H9 (cell line): ENCODE results near the gene SPTBN5. TPM values are rescaled to one million over a fixed set of nuclear protein-coding genes. Genes with fewer than 3 reads are reported as not detected.

ENCODE experiments used
- DNase-seq: peaks from one replicate; pipeline ENCODE4 v3.0.0-alpha.2; 2017
- H2AFZ ChIP-seq: one replicate; pipeline ENCODE4 v1.6.1; 2013; ENCODE audit warnings: mild to moderate bottlenecking, low read length, control low read depth, moderate library complexity
- H2AK5ac ChIP-seq: 2 replicates; pipeline ENCODE4 v1.6.1; 2013; ENCODE audit warnings: low read length, control low read depth, mixed read lengths; ENCODE audit not compliant: insufficient read length
- H2BK120ac ChIP-seq: one replicate; pipeline ENCODE4 v1.6.1; 2013; ENCODE audit warnings: low read depth, mild to moderate bottlenecking, low read length, control low read depth, inconsistent platforms; ENCODE audit not compliant: poor library complexity, severe bottlenecking
- H2BK12ac ChIP-seq: 2 replicates; pipeline ENCODE4 v1.6.1; 2013; ENCODE audit warnings: low read length, control low read depth, mixed read lengths, low read depth; ENCODE audit not compliant: insufficient read length
- H2BK15ac ChIP-seq: 2 replicates; pipeline ENCODE4 v1.6.1; 2013; ENCODE audit warnings: low read depth, low read length, control low read depth
- H2BK20ac ChIP-seq: one replicate; pipeline ENCODE4 v1.6.1; 2013; ENCODE audit warnings: low read depth, mild to moderate bottlenecking, low read length, control low read depth, inconsistent platforms; ENCODE audit not compliant: poor library complexity, severe bottlenecking
- H2BK5ac ChIP-seq: 2 replicates; pipeline ENCODE4 v1.6.1; 2013; ENCODE audit warnings: low read length, control low read depth, mixed read lengths; ENCODE audit not compliant: insufficient read length
- H3K14ac ChIP-seq: 2 replicates; pipeline ENCODE4 v1.6.1; 2013; ENCODE audit warnings: low read length, control low read depth; ENCODE audit not compliant: insufficient read depth
- H3K18ac ChIP-seq: 2 replicates; pipeline ENCODE4 v1.6.1; 2013; ENCODE audit warnings: low read depth, mild to moderate bottlenecking, mixed read lengths, low read length, control low read depth; ENCODE audit not compliant: insufficient read length
- H3K23ac ChIP-seq: 2 replicates; pipeline ENCODE4 v1.6.1; 2013; ENCODE audit warnings: low read length, control low read depth, mixed read lengths, low read depth; ENCODE audit not compliant: insufficient read length
- H3K23me2 ChIP-seq: 2 replicates; pipeline ENCODE4 v1.6.1; 2013; ENCODE audit warnings: low read depth, mild to moderate bottlenecking, mixed read lengths, low read length, control low read depth; ENCODE audit not compliant: insufficient read length, poor library complexity, severe bottlenecking
- H3K27ac ChIP-seq: 2 replicates; pipeline ENCODE4 v1.5.1; 2013; ENCODE audit warnings: low read length, control low read depth, mixed read lengths, low read depth; ENCODE audit not compliant: insufficient read length
- H3K27me3 ChIP-seq: 2 replicates; pipeline ENCODE4 v1.6.1; 2013; ENCODE audit warnings: low read length, control low read depth, inconsistent platforms; ENCODE audit not compliant: insufficient read depth
- H3K4ac ChIP-seq: 2 replicates; pipeline ENCODE4 v1.6.1; 2013; ENCODE audit warnings: low read depth, mild to moderate bottlenecking, control low read depth, inconsistent platforms, low read length, moderate library complexity
- H3K4me1 ChIP-seq: 2 replicates; pipeline ENCODE4 v1.6.1; 2013; ENCODE audit warnings: low read length, control low read depth, inconsistent platforms; ENCODE audit not compliant: insufficient read depth
- H3K4me2 ChIP-seq: 2 replicates; pipeline ENCODE4 v1.6.1; 2013; ENCODE audit warnings: low read length, control low read depth, mixed read lengths; ENCODE audit not compliant: insufficient read length, insufficient read depth
- H3K56ac ChIP-seq: 2 replicates; pipeline ENCODE4 v1.6.1; 2013; ENCODE audit warnings: low read depth, mild to moderate bottlenecking, mixed read lengths, low read length, control low read depth; ENCODE audit not compliant: insufficient read length
- H3K79me1 ChIP-seq: 2 replicates; pipeline ENCODE4 v1.6.1; 2013; ENCODE audit warnings: low read depth, mild to moderate bottlenecking, moderate library complexity, low read length, control low read depth, inconsistent platforms; ENCODE audit not compliant: insufficient read depth, poor library complexity, severe bottlenecking
- H3K79me2 ChIP-seq: 2 replicates; pipeline ENCODE4 v1.6.1; 2013; ENCODE audit warnings: low read length, control low read depth, inconsistent platforms; ENCODE audit not compliant: insufficient read depth
- H3K9ac ChIP-seq: 2 replicates; pipeline ENCODE4 v1.6.1; 2013; ENCODE audit warnings: low read length, control low read depth, mixed read lengths; ENCODE audit not compliant: insufficient read length; ENCODE audit errors: extremely low read depth
- H3K9me3 ChIP-seq: one replicate; pipeline ENCODE4 v1.6.1; 2013; ENCODE audit warnings: low read depth, low read length, inconsistent platforms; ENCODE audit not compliant: control insufficient read depth
- H3T11ph ChIP-seq: one replicate; pipeline ENCODE4 v1.6.1; 2013; ENCODE audit warnings: mild to moderate bottlenecking, low read length, control low read depth, inconsistent platforms
- H4K20me1 ChIP-seq: one replicate; pipeline ENCODE4 v1.6.1; 2013; ENCODE audit not compliant: control insufficient read depth, insufficient read length, insufficient read depth
- H4K5ac ChIP-seq: 2 replicates; pipeline ENCODE4 v1.6.1; 2013; ENCODE audit warnings: low read depth, mild to moderate bottlenecking, mixed read lengths, low read length, control low read depth; ENCODE audit not compliant: insufficient read length
- H4K8ac ChIP-seq: replicated peaks from 2 replicates; pipeline ENCODE4 v1.6.1; 2013; ENCODE audit warnings: low read length, control low read depth, mixed read lengths, low read depth; ENCODE audit not compliant: insufficient read length
- H4K91ac ChIP-seq: 2 replicates; pipeline ENCODE4 v1.6.1; 2013; ENCODE audit warnings: low read depth, mild to moderate bottlenecking, moderate library complexity, mixed read lengths, low read length, control low read depth; ENCODE audit not compliant: insufficient read length
- H3K27ac Mint-ChIP-seq, 3 experiments: 2 replicates in 2 of 3; 3 replicates in 1 of 3; pipeline ENCODE4 v1.8.0; 2020 to 2021; ENCODE audit warnings: mixed read lengths in 3 of 3, mild to moderate bottlenecking in 1 of 3, moderate library complexity in 1 of 3
- H3K27me3 Mint-ChIP-seq: 2 replicates; pipeline ENCODE4 v1.8.0; 2021; ENCODE audit warnings: low read depth, mild to moderate bottlenecking, moderate library complexity, mixed read lengths
- H3K36me3 Mint-ChIP-seq, 3 experiments: 2 replicates in 2 of 3; 3 replicates in 1 of 3; pipeline ENCODE4 v1.8.0; 2020 to 2021; ENCODE audit warnings: low read depth in 3 of 3, mixed read lengths in 3 of 3; ENCODE audit not compliant: insufficient read depth in 1 of 3
- H3K4me1 Mint-ChIP-seq, 2 experiments: 2 replicates each; pipeline ENCODE4 v1.8.0; 2020; ENCODE audit warnings: mixed read lengths in 2 of 2
- H3K4me3 Mint-ChIP-seq, 2 experiments: 2 replicates in 1 of 2; 3 replicates in 1 of 2; pipeline ENCODE4 v1.8.0; 2020 to 2021; ENCODE audit warnings: mild to moderate bottlenecking in 2 of 2, mixed read lengths in 2 of 2, moderate library complexity in 1 of 2
- H3K9me3 Mint-ChIP-seq, 2 experiments: 2 replicates in 1 of 2; 3 replicates in 1 of 2; pipeline ENCODE4 v1.8.0; 2020; ENCODE audit warnings: mild to moderate bottlenecking in 2 of 2, mixed read lengths in 2 of 2, moderate library complexity in 1 of 2
- WGBS: extraction: QIAGEN DNeasy Blood & Tissue Kit; methylation state at CpG from one replicate; pipeline ENCODE4 v1.1.7; 2013; ENCODE audit warnings: missing lambda C conversion rate, low lambda C conversion rate, mixed read lengths; ENCODE audit not compliant: insufficient read length; ENCODE audit errors: extremely low coverage; 5-methylcytosine and 5-hydroxymethylcytosine counted together
- total RNA-seq: library from RNA; stranded (reverse); gene quantifications from 2 replicates; pipeline ENCODE4 v1.2.1, GENCODE V29; 2021
- TF ChIP-seq, protein P1 (sequence below): fragments of 200-600 bp; sonication (generic); conservative IDR thresholded peaks from 3 replicates; pipeline ENCODE4 v1.8.0; 2021; ENCODE audit warnings: antibody characterized with exemption, mild to moderate bottlenecking

Gene SPTBN5
- total RNA-seq, 1 experiment from 2014 or later = 0.90 TPM

DNA sequence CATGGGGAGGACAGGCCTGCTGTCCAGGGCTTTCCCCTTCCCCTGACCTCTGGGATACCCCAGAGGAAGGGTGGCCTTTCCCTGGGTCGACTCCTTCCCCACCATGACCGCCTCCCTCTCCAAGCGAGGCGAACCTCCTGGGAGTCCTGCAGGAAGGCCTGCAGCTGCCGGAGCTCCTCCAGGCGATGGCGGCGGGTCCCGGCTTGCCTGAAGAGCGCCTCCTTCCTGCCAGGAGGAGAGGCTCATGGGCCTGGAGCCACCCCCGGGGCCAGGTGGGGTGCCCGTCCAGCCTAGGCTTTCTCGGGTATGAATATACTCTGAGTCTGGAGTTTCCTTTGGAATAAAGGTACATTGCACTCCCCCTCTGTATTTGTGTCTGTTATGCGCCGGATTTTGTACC, 35.1 kb downstream of the SPTBN5 start:
- Histone ChIP-seq H3K56ac (no peak overlapping the region), H3K27me3 (no peaks in the 10 kb centered on the region), H2BK15ac (no peak overlapping the region), H2BK20ac (no peak overlapping the region), H4K5ac (no peak overlapping the region), H3K27ac (no peak overlapping the region), H4K91ac (no peak overlapping the region), H4K8ac (no peak overlapping the region), H3K79me2 (no peaks in the 10 kb centered on the region), H3K14ac (no peak overlapping the region; the same call in 1 of the 2 replicates), H3K18ac (no peak overlapping the region), H3K23ac (no peak overlapping the region), H3K9ac (no peak overlapping the region), H4K20me1 (no peaks in the 10 kb centered on the region), H2BK5ac (no peak overlapping the region), H3K4me1 (no peaks in the 10 kb centered on the region), H3T11ph (no peak overlapping the region), H2BK120ac (no peak overlapping the region), H2BK12ac (no peak overlapping the region), H2AFZ (no peak overlapping the region), H2AK5ac (no peak overlapping the region), H3K9me3 (no peaks in the 10 kb centered on the region), H3K4me2 (no peak overlapping the region), H3K79me1 (no peaks in the 10 kb centered on the region), H3K4ac (no peak overlapping the region), H3K23me2 (no peaks in the 10 kb centered on the region)
- DNase-seq = peak; percentile 50
- H3K27ac Mint-ChIP-seq = no peak overlapping the region; a peak in 2 of 7 replicates
- H3K4me3 Mint-ChIP-seq = no peak overlapping the region
- peaks cover 13 to 16% of the 10 kb centered on the region in 2 experiments for H3K4me1 Mint-ChIP-seq
- H3K27me3 Mint-ChIP-seq = no peaks in the 10 kb centered on the region
- WGBS = no CpG with 5 or more reads among the region's 15 CpGs
- no peaks in the 10 kb centered on the region for H3K9me3 Mint-ChIP-seq
- no peaks in the 10 kb centered on the region; a peak in 1 of 7 replicates for H3K36me3 Mint-ChIP-seq
- TF ChIP-seq, protein P1, sequence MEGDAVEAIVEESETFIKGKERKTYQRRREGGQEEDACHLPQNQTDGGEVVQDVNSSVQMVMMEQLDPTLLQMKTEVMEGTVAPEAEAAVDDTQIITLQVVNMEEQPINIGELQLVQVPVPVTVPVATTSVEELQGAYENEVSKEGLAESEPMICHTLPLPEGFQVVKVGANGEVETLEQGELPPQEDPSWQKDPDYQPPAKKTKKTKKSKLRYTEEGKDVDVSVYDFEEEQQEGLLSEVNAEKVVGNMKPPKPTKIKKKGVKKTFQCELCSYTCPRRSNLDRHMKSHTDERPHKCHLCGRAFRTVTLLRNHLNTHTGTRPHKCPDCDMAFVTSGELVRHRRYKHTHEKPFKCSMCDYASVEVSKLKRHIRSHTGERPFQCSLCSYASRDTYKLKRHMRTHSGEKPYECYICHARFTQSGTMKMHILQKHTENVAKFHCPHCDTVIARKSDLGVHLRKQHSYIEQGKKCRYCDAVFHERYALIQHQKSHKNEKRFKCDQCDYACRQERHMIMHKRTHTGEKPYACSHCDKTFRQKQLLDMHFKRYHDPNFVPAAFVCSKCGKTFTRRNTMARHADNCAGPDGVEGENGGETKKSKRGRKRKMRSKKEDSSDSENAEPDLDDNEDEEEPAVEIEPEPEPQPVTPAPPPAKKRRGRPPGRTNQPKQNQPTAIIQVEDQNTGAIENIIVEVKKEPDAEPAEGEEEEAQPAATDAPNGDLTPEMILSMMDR = peak; percentile 45
